ENCODE measurements around the gene ACO1.

The ACO1 gene

DNA sequence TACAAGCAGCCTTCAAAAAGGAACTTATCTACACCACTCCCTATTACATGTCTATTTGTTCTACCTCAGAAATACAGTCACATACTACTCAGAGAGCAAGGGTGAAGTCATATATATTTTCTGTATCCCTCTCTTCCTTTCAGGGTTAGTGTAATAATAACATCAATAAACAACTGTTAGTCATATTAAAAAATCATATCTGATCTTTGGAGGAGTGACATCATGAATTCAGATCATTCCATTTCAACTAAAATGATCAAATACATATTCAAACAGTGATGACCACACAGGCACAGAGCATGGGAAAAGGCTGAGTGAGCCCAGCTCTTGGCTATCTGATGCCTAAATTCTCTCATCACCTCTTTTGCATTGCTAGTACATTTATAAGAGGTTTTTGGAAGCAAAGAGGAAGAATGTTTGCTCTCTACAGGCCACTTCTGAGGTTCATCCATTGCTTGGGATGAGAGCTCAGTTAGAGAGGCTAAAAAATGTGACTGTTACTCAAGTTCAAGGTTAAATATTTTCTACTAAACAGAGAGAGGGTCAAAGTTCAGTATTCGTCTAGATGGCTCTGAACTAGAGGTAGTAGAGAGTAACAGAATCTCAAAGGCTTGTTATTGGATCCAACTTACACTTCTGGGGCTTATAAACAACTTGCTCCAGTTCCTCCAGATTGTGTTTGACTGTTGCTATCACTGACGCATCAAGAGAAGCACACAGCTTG, 102.6 kb downstream of the ACO1 start:
- TF ChIP-seq, protein P1, sequence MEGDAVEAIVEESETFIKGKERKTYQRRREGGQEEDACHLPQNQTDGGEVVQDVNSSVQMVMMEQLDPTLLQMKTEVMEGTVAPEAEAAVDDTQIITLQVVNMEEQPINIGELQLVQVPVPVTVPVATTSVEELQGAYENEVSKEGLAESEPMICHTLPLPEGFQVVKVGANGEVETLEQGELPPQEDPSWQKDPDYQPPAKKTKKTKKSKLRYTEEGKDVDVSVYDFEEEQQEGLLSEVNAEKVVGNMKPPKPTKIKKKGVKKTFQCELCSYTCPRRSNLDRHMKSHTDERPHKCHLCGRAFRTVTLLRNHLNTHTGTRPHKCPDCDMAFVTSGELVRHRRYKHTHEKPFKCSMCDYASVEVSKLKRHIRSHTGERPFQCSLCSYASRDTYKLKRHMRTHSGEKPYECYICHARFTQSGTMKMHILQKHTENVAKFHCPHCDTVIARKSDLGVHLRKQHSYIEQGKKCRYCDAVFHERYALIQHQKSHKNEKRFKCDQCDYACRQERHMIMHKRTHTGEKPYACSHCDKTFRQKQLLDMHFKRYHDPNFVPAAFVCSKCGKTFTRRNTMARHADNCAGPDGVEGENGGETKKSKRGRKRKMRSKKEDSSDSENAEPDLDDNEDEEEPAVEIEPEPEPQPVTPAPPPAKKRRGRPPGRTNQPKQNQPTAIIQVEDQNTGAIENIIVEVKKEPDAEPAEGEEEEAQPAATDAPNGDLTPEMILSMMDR (IDR thresholded peaks at IDR 0.05; ENCODE audit: low read depth, low read length): no peak
- no peak overlapping the region for H3K4me3 ChIP-seq (ENCODE audit: low read depth, low read length)

DNA sequence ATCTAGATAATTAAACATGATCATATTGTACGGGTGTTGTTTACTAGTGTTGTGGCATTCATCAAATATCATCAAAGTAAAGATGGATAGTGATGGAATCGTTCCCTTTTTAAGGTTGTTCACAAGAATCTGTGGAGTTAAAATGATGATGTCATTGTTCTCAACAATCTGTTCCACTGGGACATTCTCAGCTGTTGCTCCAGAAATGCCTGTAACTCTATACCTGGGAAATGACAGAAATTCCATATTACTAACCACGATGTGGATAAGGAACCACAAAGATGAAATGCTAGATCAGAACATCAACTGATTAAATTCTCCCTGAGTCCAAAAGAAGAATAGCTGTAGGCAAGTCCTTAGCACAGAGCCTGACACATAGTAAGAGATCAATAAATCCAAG, 103.5 kb downstream of the ACO1 start:
- no peak overlapping the region for H3K4me3 ChIP-seq (ENCODE audit: low read depth, low read length)
- TF ChIP-seq, protein P1 (IDR thresholded peaks at IDR 0.05; ENCODE audit: low read depth, low read length): no peak

DNA sequence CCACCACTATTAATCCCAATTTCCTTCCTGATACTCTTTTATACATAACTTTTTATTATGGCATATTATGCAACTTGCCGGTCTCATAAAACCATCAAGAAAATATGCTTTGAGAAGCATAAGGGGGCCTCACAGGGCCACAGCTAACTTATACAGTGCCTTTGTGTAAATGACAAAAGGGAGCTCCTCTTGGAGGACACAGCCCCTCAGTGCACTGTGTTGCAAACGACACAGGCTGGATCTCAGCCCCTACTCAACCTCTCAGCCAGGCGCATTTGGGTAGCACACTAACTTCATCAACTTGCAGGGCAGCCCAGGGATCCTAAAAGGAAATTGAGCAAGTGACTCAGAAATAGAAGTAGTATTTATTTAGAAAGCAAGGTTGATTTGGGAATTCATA, 106.2 kb downstream of the ACO1 start:
- H3K4me3 ChIP-seq (ENCODE audit: low read depth, low read length): no peak overlapping the region

DNA sequence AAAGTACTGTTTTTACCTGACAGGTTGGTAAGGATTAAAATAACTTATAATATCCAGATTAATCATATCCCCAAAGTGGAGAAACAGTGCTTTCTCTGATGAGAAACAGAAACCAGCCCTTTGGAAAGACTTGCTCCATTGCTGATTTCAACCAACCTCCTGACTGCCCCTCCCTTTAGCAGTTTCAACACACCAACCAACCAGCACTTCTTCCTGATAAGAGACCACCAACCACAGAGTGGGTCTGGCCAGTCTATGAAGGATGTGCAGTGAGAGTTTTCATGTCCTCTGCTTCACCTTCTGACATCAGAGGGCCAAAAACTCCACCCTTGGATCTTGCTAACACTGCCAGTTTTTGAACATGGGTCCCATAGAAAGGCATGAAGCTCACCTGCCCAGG, 113.5 kb downstream of the ACO1 start:
- TF ChIP-seq, protein P1 (IDR thresholded peaks at IDR 0.05; ENCODE audit: low read depth, low read length): no peak
- H3K4me3 ChIP-seq (ENCODE audit: low read depth, low read length): no peak overlapping the region

More for the DNA sequence above, 106.2 kb downstream of the ACO1 start:
- TF ChIP-seq, protein P1 (IDR thresholded peaks at IDR 0.05; ENCODE audit: low read depth, low read length): no peak

DNA sequence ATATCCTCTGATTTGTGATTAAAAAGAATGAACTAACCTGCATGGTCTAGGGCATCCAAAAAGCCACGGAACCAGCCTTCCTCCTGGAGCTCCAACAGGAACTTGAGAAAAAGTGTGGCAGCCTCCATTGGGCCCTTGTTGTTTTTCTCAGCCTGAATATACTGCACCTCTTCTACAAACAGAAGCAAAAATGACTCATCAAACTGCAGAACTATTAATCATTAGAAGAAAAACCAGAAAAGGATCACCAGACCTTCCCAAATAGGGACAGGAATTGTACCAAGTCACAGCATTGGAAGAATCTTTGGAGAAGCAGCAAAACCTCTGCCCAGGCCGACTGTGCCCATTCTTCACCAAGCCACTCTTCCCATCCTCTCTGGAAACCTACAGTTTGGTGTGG, 116.3 kb downstream of the ACO1 start:
- H3K4me3 ChIP-seq (ENCODE audit: low read depth, low read length): no peak overlapping the region
- TF ChIP-seq, protein P1 (IDR thresholded peaks at IDR 0.05; ENCODE audit: low read depth, low read length): no peak

DNA sequence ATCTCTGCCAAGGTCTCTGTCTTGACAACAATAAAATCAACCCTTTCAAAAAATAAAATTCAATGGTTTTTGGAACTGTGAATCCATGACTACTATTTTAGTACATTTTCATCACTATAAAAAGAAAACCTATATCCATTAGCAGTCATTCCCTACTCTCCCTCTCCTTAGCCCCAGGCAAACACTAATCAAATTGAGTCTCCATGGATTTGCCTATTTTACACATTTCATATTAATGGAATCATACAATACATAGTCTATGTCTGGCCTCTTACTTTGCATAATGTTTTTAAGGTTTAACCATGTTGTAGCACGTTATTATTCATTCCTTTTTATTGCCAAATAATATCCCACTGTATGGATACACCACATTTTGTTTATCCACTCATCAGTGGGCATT, 117.4 kb downstream of the ACO1 start:
- TF ChIP-seq, protein P1 (IDR thresholded peaks at IDR 0.05; ENCODE audit: low read depth, low read length): no peak

DNA sequence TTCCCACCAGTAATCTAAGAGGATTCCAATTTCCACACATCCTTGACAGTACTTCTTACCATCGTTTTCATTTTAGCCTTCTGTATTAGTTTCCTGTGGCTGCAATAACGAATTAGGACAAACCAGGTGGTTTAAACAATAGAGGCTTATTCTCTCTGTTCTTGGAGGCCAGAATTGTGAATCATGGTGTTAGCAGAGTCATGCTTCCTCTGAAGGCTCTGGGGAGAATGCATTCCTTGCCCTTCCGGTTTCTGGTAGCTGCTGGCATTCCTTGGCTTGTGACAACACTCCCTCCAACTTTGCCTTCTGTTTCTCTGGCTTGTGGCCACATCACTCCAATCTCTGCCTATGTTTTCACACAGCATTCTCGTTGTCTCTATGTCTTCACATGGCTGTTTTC, 118.0 kb downstream of the ACO1 start:
- TF ChIP-seq, protein P1 (IDR thresholded peaks at IDR 0.05; ENCODE audit: low read depth, low read length): no peak
- no peak overlapping the region for H3K4me3 ChIP-seq (ENCODE audit: low read depth, low read length)

More for the DNA sequence above, 117.4 kb downstream of the ACO1 start:
- no peak overlapping the region for H3K4me3 ChIP-seq (ENCODE audit: low read depth, low read length)

All from WI38 (cell line).